ENCODE data around the gene BTN1A1. TPM values are rescaled to one million over a fixed set of nuclear protein-coding genes. Genes with fewer than 3 reads are reported as not detected.

Gene BTN1A1
- total RNA-seq, 4 donors from 2014 or later = not detected

DNA sequence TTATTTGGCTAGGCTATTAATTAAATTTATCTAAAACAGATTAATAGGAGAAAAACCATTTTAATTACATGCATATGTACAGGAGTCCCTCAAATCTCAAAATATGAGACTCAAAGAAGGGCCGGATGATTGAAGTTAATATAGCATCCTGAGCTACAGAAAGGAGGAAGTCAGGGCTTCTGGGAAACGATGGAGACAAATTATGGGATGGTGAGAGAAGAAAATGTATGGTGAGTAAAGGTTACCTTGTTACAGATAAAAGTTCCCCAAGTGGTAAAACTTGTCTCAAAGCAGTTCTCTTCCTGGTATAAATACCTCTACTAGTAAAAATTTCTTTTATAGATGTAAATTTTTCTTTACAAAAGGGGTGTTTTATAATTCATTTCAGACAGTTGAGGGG, 15.9 kb upstream of the BTN1A1 start:
- Histone ChIP-seq H3K9me3 (peaks cover 0 to 11% (median 0%) of the 10 kb centered on the region in 3 donors), H3K27ac (no peak overlapping the region), H3K27me3 (no peaks in the 10 kb centered on the region), H3K36me3 (no peaks in the 10 kb centered on the region), H3K4me3 (no peak overlapping the region), H3K4me1 (no peaks in the 10 kb centered on the region)
- no peak for TF ChIP-seq POLR2A (IDR thresholded peaks at IDR 0.05)
- no peak for TF ChIP-seq EP300 (IDR thresholded peaks at IDR 0.05)
- TF ChIP-seq POLR2AphosphoS5 (IDR thresholded peaks at IDR 0.05) = no peak
- TF ChIP-seq, protein P1, sequence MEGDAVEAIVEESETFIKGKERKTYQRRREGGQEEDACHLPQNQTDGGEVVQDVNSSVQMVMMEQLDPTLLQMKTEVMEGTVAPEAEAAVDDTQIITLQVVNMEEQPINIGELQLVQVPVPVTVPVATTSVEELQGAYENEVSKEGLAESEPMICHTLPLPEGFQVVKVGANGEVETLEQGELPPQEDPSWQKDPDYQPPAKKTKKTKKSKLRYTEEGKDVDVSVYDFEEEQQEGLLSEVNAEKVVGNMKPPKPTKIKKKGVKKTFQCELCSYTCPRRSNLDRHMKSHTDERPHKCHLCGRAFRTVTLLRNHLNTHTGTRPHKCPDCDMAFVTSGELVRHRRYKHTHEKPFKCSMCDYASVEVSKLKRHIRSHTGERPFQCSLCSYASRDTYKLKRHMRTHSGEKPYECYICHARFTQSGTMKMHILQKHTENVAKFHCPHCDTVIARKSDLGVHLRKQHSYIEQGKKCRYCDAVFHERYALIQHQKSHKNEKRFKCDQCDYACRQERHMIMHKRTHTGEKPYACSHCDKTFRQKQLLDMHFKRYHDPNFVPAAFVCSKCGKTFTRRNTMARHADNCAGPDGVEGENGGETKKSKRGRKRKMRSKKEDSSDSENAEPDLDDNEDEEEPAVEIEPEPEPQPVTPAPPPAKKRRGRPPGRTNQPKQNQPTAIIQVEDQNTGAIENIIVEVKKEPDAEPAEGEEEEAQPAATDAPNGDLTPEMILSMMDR (IDR thresholded peaks at IDR 0.05) = no peak
- no peak for ATAC-seq
- 88 to 90% methylated on average over 2 of the region's 2 CpGs for WGBS, 2 donors (ENCODE audit: low coverage in 1 of 2)

GRCh38 chr6:26485112-26485780, 14.9 kb upstream of the BTN1A1 start:
- H3K4me3 ChIP-seq = no peak overlapping the region
- TF ChIP-seq EP300 (IDR thresholded peaks at IDR 0.05) = no peak
- no peak for TF ChIP-seq POLR2AphosphoS5 (IDR thresholded peaks at IDR 0.05)
- TF ChIP-seq, protein P1 (IDR thresholded peaks at IDR 0.05) = no peak
- TF ChIP-seq POLR2A (IDR thresholded peaks at IDR 0.05) = no peak
- H3K27ac ChIP-seq = no peak overlapping the region
- no peak for ATAC-seq
- no peaks in the 10 kb centered on the region for H3K27me3 ChIP-seq
- no peaks in the 10 kb centered on the region for H3K4me1 ChIP-seq
- H3K36me3 ChIP-seq = no peaks in the 10 kb centered on the region
- peaks cover 0 to 11% (median 0%) of the 10 kb centered on the region in 3 donors for H3K9me3 ChIP-seq
- WGBS, 2 donors (ENCODE audit: low coverage in 1 of 2) = 70 to 83% methylated on average over 1 to 4 of the region's 6 CpGs

GRCh38 chr6:26486358-26486757, 13.7 kb upstream of the BTN1A1 start:
- H3K36me3 ChIP-seq = no peaks in the 10 kb centered on the region
- no peak overlapping the region for H3K4me3 ChIP-seq
- H3K27me3 ChIP-seq = no peaks in the 10 kb centered on the region
- no peaks in the 10 kb centered on the region for H3K4me1 ChIP-seq
- ATAC-seq = no peak
- peaks cover 0 to 11% (median 0%) of the 10 kb centered on the region in 3 donors for H3K9me3 ChIP-seq
- 84% methylated on average over 5 of the region's 5 CpGs; no CpG with 5 or more reads in 1 of the 2 donors for WGBS, 2 donors (ENCODE audit: low coverage in 1 of 2)
- H3K27ac ChIP-seq = no peak overlapping the region
- TF ChIP-seq POLR2AphosphoS5 (IDR thresholded peaks at IDR 0.05) (no peak), POLR2A (IDR thresholded peaks at IDR 0.05) (no peak), EP300 (IDR thresholded peaks at IDR 0.05) (no peak)
- TF ChIP-seq, protein P1 (IDR thresholded peaks at IDR 0.05) = no peak

- peaks cover 0 to 11% (median 0%) of the 10 kb centered on the region in 3 donors for H3K9me3 ChIP-seq
- no peak overlapping the region for H3K27ac ChIP-seq
- H3K4me3 ChIP-seq = no peak overlapping the region
- H3K27me3 ChIP-seq = no peaks in the 10 kb centered on the region
- TF ChIP-seq POLR2A (IDR thresholded peaks at IDR 0.05) (no peak), POLR2AphosphoS5 (IDR thresholded peaks at IDR 0.05) (no peak), EP300 (IDR thresholded peaks at IDR 0.05) (no peak)
- TF ChIP-seq, protein P1 (IDR thresholded peaks at IDR 0.05) = no peak
- ATAC-seq = no peak
- H3K4me1 ChIP-seq = no peaks in the 10 kb centered on the region
- no peaks in the 10 kb centered on the region for H3K36me3 ChIP-seq
- WGBS, 2 donors (ENCODE audit: low coverage in 1 of 2) = 94 to 100% methylated on average over 1 of the region's 1 CpG
These were observed 12.6 kb upstream of the BTN1A1 start for GRCh38 chr6:26487466-26487865.
